Endothelial cell of umbilical vein (primary cell): ENCODE measurements around the gene PILRB. TPM values are rescaled to one million over a fixed set of nuclear protein-coding genes. Genes with fewer than 3 reads are reported as not detected.

Source experiments
- BruUV-seq: library from RNA; stranded (reverse); fragments of 400-500 nt; replicated peaks from 2 replicates; lab custom pipeline; 2021; lab: Mats Ljungman, UMichigan
- CTCF ChIA-PET: fragments of 300-600, 350-600 bp; sonication (Branson Sonifier 250); formaldehyde crosslinking; loops from one replicate; lab custom pipeline; 2021; ENCODE audit warnings: antibody characterized with exemption, inconsistent platforms; lab: Charles Lee
- POLR2A ChIA-PET: fragments of 300-600, 350-600 bp; sonication (Branson Sonifier 250); formaldehyde crosslinking; loops from one replicate; lab custom pipeline; 2021; ENCODE audit warnings: antibody characterized with exemption, inconsistent platforms; lab: Charles Lee
- DNase-seq: peaks from one replicate; pipeline ENCODE4 v3.0.0-alpha.2; 2011; ENCODE audit warnings: low read depth, low spot score
- FAIRE-seq: peaks from 2 replicates; lab custom pipeline; 2011; peaks lifted over from hg19 to GRCh38; lab: Jason Lieb, UNC
- H2AFZ ChIP-seq: 2 replicates; pipeline ENCODE4 v1.6.0; 2012; ENCODE audit warnings: low read depth, low read length, control low read depth, inconsistent platforms
- H3K27ac ChIP-seq: 2 replicates; pipeline ENCODE4 v1.5.1; 2011; ENCODE audit warnings: low read depth, mild to moderate bottlenecking, control low read depth, low read length, moderate library complexity; ENCODE audit not compliant: insufficient read depth
- H3K27me3 ChIP-seq, 2 experiments: 2 replicates each; pipeline versions ENCODE4 v1.6.0 to v1.6.1; 2011; ENCODE audit warnings: low read length in 2 of 2, mixed read lengths in 1 of 2; ENCODE audit not compliant: control insufficient read depth in 2 of 2, insufficient read depth in 2 of 2
- H3K36me3 ChIP-seq, 2 experiments: 2 replicates in 1 of 2; 3 replicates in 1 of 2; pipeline ENCODE4 v1.5.1; 2011; ENCODE audit warnings: low read length in 2 of 2, mild to moderate bottlenecking in 1 of 2, moderate library complexity in 1 of 2; ENCODE audit not compliant: control insufficient read depth in 2 of 2, insufficient read depth in 2 of 2; ENCODE audit errors: extremely low read depth in 1 of 2
- H3K4me1 ChIP-seq: 3 replicates; pipeline ENCODE4 v1.5.1; 2011; ENCODE audit warnings: mild to moderate bottlenecking, low read length; ENCODE audit not compliant: control insufficient read depth, insufficient read depth; ENCODE audit errors: extremely low read depth
- H3K4me2 ChIP-seq: 2 replicates; pipeline ENCODE4 v1.6.1; 2011; ENCODE audit warnings: low read length, control low read depth, mixed read lengths; ENCODE audit not compliant: insufficient read depth
- H3K4me3 ChIP-seq, 3 experiments: fragments of 200-600 bp in 1 of 3; sonication (generic), shearing (Covaris generic) in 1 of 3; replicated peaks in 1 of 3; 2 replicates each; pipeline ENCODE4 v1.5.1; 2011 to 2016; ENCODE audit warnings: control low read depth in 3 of 3, low read length in 3 of 3, mild to moderate bottlenecking in 2 of 3, inconsistent platforms in 1 of 3, low read depth in 1 of 3, moderate library complexity in 1 of 3; ENCODE audit not compliant: insufficient read depth in 1 of 3
- H3K79me2 ChIP-seq: 2 replicates; pipeline ENCODE4 v1.6.0; 2012; ENCODE audit warnings: low read length, inconsistent platforms; ENCODE audit not compliant: control insufficient read depth, insufficient read depth
- H3K9ac ChIP-seq: replicated peaks from 2 replicates; pipeline ENCODE3; 2011; ENCODE audit warnings: low read length, control low read depth; ENCODE audit not compliant: insufficient read depth; ENCODE audit errors: extremely low read depth
- H3K9me1 ChIP-seq: replicated peaks from 3 replicates; pipeline ENCODE4 v1.6.0; 2011; ENCODE audit warnings: mild to moderate bottlenecking, low read length; ENCODE audit not compliant: control insufficient read depth, insufficient read depth; ENCODE audit errors: extremely low read depth
- H3K9me3 ChIP-seq: replicated peaks from 2 replicates; pipeline ENCODE4 v1.5.1; 2012; ENCODE audit warnings: low read length, inconsistent platforms; ENCODE audit not compliant: control insufficient read depth, insufficient read depth
- H4K20me1 ChIP-seq: replicated peaks from 2 replicates; pipeline ENCODE3; 2011; ENCODE audit warnings: mild to moderate bottlenecking, low read length; ENCODE audit not compliant: control insufficient read depth, insufficient read depth; ENCODE audit errors: extremely low read depth
- CTCF ChIP-seq, 2 donors: IDR thresholded peaks; 1 replicate in 1 of 2; 2 replicates in 1 of 2; pipeline ENCODE4 v1.5.1; 2011; ENCODE audit warnings: low read length in 2 of 2, mild to moderate bottlenecking in 2 of 2, moderate library complexity in 2 of 2, control low read depth in 1 of 2, inconsistent platforms in 1 of 2, low read depth in 1 of 2; ENCODE audit not compliant: insufficient read depth in 1 of 2; ENCODE audit errors: extremely low read depth in 1 of 2
- EZH2 ChIP-seq: IDR thresholded peaks from 2 replicates; pipeline ENCODE4 v1.6.1; 2012; ENCODE audit warnings: borderline replicate concordance, low read depth, mild to moderate bottlenecking, moderate library complexity, low read length, inconsistent platforms; ENCODE audit not compliant: severe bottlenecking
- FOS ChIP-seq: IDR thresholded peaks from 2 replicates; pipeline ENCODE4 v1.6.1; 2011; ENCODE audit warnings: mild to moderate bottlenecking, low read length, moderate library complexity, borderline replicate concordance; ENCODE audit not compliant: insufficient read depth
- GATA2 ChIP-seq: IDR thresholded peaks from 2 replicates; pipeline ENCODE4 v1.7.0; 2011; ENCODE audit warnings: low read depth, mild to moderate bottlenecking, moderate library complexity, mixed read lengths, low read length; ENCODE audit not compliant: insufficient read length, insufficient read depth
- JUN ChIP-seq: IDR thresholded peaks from 2 replicates; pipeline ENCODE4 v1.6.1; 2011; ENCODE audit warnings: borderline replicate concordance, low read depth; ENCODE audit not compliant: insufficient read length, insufficient read depth
- MYC ChIP-seq: IDR thresholded peaks from one replicate; pipeline ENCODE4 v1.6.1; 2011; ENCODE audit warnings: mild to moderate bottlenecking, low read depth, low read length
- POLR2A ChIP-seq: IDR thresholded peaks from 2 replicates; pipeline ENCODE4 v1.6.1; 2012; ENCODE audit warnings: low read depth, mild to moderate bottlenecking, control low read depth, low read length
- POLR2AphosphoS5 ChIP-seq: IDR thresholded peaks from 2 replicates; pipeline ENCODE4 v1.6.1; 2012; ENCODE audit warnings: low read depth, mild to moderate bottlenecking, control low read depth, low read length, moderate library complexity; ENCODE audit not compliant: insufficient read depth
- dilution Hi-C: fragments of 300-500 bp; cut with MboI; formaldehyde crosslinking; loops from one replicate; pipeline ENCODE4 v1.15.0; 2019; ENCODE audit warnings: low sequenced_read_pairs; ENCODE audit not compliant: extremely low pct_ligation_motif_present
- intact Hi-C: fragments of 100-400 bp; cut with micrococcal nuclease; formaldehyde crosslinking; loops from one replicate; pipeline ENCODE4 v1.10.0; 2022
- polyA plus RNA-seq, 4 experiments: library from polyadenylated mRNA; depleted of rRNA in 3 of 4; stranded (reverse) in 3 of 4; unstranded in 1 of 4; fragments of >200 nt; gene quantifications; 2 replicates each; pipeline versions ENCODE4 v1.2.1 to v1.2.3, GENCODE V29; 2011 to 2012; ENCODE audit warnings: missing spikeins in 1 of 4
- total RNA-seq: library from RNA; stranded (reverse); gene quantifications from 2 replicates; pipeline ENCODE4 v1.2.3, GENCODE V29; 2021
- TF ChIP-seq, protein P1 (sequence below): IDR thresholded peaks from 2 replicates; pipeline ENCODE4 v1.6.1; 2011; ENCODE audit not compliant: insufficient read depth, insufficient read length

Gene PILRB
- total and polyA plus RNA-seq, 2 donors (not counting 3 experiments of a cell fraction or from before 2014, with no cell fraction given): 42.5 to 45.2 TPM

GRCh38 chr7:100378114-100378755 lies 20.3 kb downstream of the PILRB start:
- TF ChIP-seq FOS (no peak), POLR2AphosphoS5 (no peak), POLR2A (no peak), MYC (no peak), JUN (no peak), CTCF (IDR thresholded peaks at IDR 0.05; ENCODE audit: extremely low read depth in 1 of 2, insufficient read depth in 1 of 2, low read depth in 1 of 2, low read length in 2 of 2) (no peak), GATA2 (no peak), EZH2 (no peak)
- TF ChIP-seq, protein P1, sequence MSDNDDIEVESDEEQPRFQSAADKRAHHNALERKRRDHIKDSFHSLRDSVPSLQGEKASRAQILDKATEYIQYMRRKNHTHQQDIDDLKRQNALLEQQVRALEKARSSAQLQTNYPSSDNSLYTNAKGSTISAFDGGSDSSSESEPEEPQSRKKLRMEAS: no peak
- Histone ChIP-seq H4K20me1 (no peaks in the 10 kb centered on the region), H3K4me3 (no peak overlapping the region), H3K79me2 (no peaks in the 10 kb centered on the region), H3K27me3 (no peaks in the 10 kb centered on the region), H3K9me3 (no peaks in the 10 kb centered on the region), H3K4me1 (no peaks in the 10 kb centered on the region), H3K9me1 (no peaks in the 10 kb centered on the region), H2AFZ (no peak overlapping the region), H3K9ac (no peak overlapping the region), H3K36me3 (no peaks in the 10 kb centered on the region), H3K27ac (no peak overlapping the region), H3K4me2 (no peak overlapping the region)
- no peak for FAIRE-seq
- ChIA-PET CTCF (no interaction called here), POLR2A (interaction anchor here (0.7 kb wide), 1 partner anchor 29 kb away, joined by 4 read pairs; no protein-coding TSS in a partner anchor)
- no TSS peak for BruUV-seq
- intact Hi-C loops (no loop called here), dilution Hi-C loops (no loop called here)
- no peak for DNase-seq
